Measurements from ENCODE around the gene OSTF1. TPM values are rescaled to one million over a fixed set of nuclear protein-coding genes. Genes with fewer than 3 reads are reported as not detected.

OSTF1 gene
- total RNA-seq, 1 donor from 2014 or later: 21.8 TPM

- H3K27me3 Mint-ChIP-seq (ENCODE audit: unreplicated experiment): peaks cover 28% of the 10 kb centered on the region
- no peaks in the 10 kb centered on the region for H3K4me1 Mint-ChIP-seq (ENCODE audit: unreplicated experiment)
- no peaks in the 10 kb centered on the region for H3K9me3 Mint-ChIP-seq (ENCODE audit: unreplicated experiment)
- DNase-seq (ENCODE audit: extremely low spot score, unreplicated experiment): no peak
- no peak for TF ChIP-seq CTCF (IDR thresholded peaks at IDR 0.05)
- H3K36me3 Mint-ChIP-seq (ENCODE audit: unreplicated experiment): no peaks in the 10 kb centered on the region
- no peak overlapping the region for H3K27ac Mint-ChIP-seq (ENCODE audit: unreplicated experiment)
- no peak overlapping the region for H3K4me3 Mint-ChIP-seq (ENCODE audit: unreplicated experiment)
Observed at GRCh38 chr9:75188756-75189155, 100.4 kb downstream of the OSTF1 start.

- H3K9me3 Mint-ChIP-seq (ENCODE audit: unreplicated experiment): no peaks in the 10 kb centered on the region
- no peaks in the 10 kb centered on the region for H3K4me1 Mint-ChIP-seq (ENCODE audit: unreplicated experiment)
- no peaks in the 10 kb centered on the region for H3K36me3 Mint-ChIP-seq (ENCODE audit: unreplicated experiment)
- no peak overlapping the region for H3K4me3 Mint-ChIP-seq (ENCODE audit: unreplicated experiment)
- no peak for TF ChIP-seq CTCF (IDR thresholded peaks at IDR 0.05)
- DNase-seq (ENCODE audit: extremely low spot score, unreplicated experiment): no peak
- no peak overlapping the region for H3K27ac Mint-ChIP-seq (ENCODE audit: unreplicated experiment)
- peaks cover 40% of the 10 kb centered on the region for H3K27me3 Mint-ChIP-seq (ENCODE audit: unreplicated experiment)
Observed at GRCh38 chr9:75190762-75191161, 102.4 kb downstream of the OSTF1 start.

Other genes starting within 250 kb of the OSTF1 start
- not detected in 2 replicates for gene TRPM6, start 200.6 kb upstream of the OSTF1 start, total RNA-seq
- gene C9orf40, start 135.6 kb upstream of the OSTF1 start, total RNA-seq: 5.5 and 5.9 TPM in 2 replicates
- 13.4 and 14.1 TPM in 2 replicates for gene CARNMT1, start 60.2 kb upstream of the OSTF1 start, total RNA-seq
- 11.4 and 11.9 TPM in 2 replicates for gene NMRK1, start 359 bp upstream of the OSTF1 start, total RNA-seq

Measured in osteocyte (in vitro differentiated cells).